Activated B cell treated with CpG ODN at 0.5 μM for 24 hours (primary cell): ENCODE measurements around the gene BRD9. TPM values are rescaled to one million over a fixed set of nuclear protein-coding genes. Genes with fewer than 3 reads are reported as not detected.
"Not testable (repeated sequence)": the region's sequence is repeated elsewhere in the genome, so short reads cannot be mapped to it uniquely, and the experiment has no call there.

Source experiments
- ATAC-seq: fragments of 200-7000 bp; cut with Tn5 transposase; one replicate; pipeline ENCODE4 v1.10.0; 2021; ENCODE audit warnings: low read depth, mild to moderate bottlenecking, moderate library complexity
- CTCF ChIA-PET: fragments of 350-600 bp; sonication (Branson Sonifier 250); formaldehyde crosslinking; loops from one replicate; lab custom pipeline; 2021; ENCODE audit warnings: antibody characterized with exemption; lab: Charles Lee
- POLR2A ChIA-PET: fragments of 350-600 bp; sonication (Branson Sonifier 250); formaldehyde crosslinking; loops from one replicate; lab custom pipeline; 2021; ENCODE audit warnings: antibody characterized with exemption; lab: Charles Lee
- DNase-seq: peaks from one replicate; pipeline ENCODE4 v3.0.0; 2022
- H3K27ac Mint-ChIP-seq: one replicate; pipeline ENCODE4 v1.8.0; 2020; ENCODE audit warnings: mixed read lengths
- H3K27me3 Mint-ChIP-seq: one replicate; pipeline ENCODE4 v1.8.0; 2021; ENCODE audit warnings: mixed read lengths
- H3K36me3 Mint-ChIP-seq: one replicate; pipeline ENCODE4 v1.8.0; 2021; ENCODE audit warnings: low read depth, mixed read lengths
- H3K4me1 Mint-ChIP-seq: one replicate; pipeline ENCODE4 v1.8.0; 2021; ENCODE audit warnings: mixed read lengths
- H3K4me3 Mint-ChIP-seq: one replicate; pipeline ENCODE4 v1.8.0; 2020; ENCODE audit warnings: mild to moderate bottlenecking, mixed read lengths
- H3K9me3 Mint-ChIP-seq: one replicate; pipeline ENCODE4 v1.8.0; 2020; ENCODE audit warnings: mixed read lengths
- CTCF ChIP-seq: fragments of 200-600 bp; IDR thresholded peaks from one replicate; pipeline ENCODE4 v1.8.0; 2022; ENCODE audit warnings: antibody characterized with exemption, mild to moderate bottlenecking
- intact Hi-C: fragments of 100-400 bp; cut with micrococcal nuclease; formaldehyde crosslinking; loops from one replicate; pipeline ENCODE4 v1.15.1; 2024
- total RNA-seq: library from RNA; stranded (reverse); gene quantifications from 2 replicates; pipeline ENCODE4 v1.2.3, GENCODE V29; 2022

The BRD9 gene
- total RNA-seq, 1 donor from 2014 or later = 67.8 TPM

GRCh38 chr5:915946-916345 is 23.3 kb upstream of the BRD9 start:
- peaks cover 1% of the 10 kb centered on the region for H3K36me3 Mint-ChIP-seq
- H3K9me3 Mint-ChIP-seq = no peaks in the 10 kb centered on the region
- ATAC-seq (no peak), DNase-seq (no peak)
- H3K27me3 Mint-ChIP-seq = no peaks in the 10 kb centered on the region
- H3K4me1 Mint-ChIP-seq = no peaks in the 10 kb centered on the region
- CTCF ChIA-PET = interaction anchor here (1.3 kb wide), 1 partner anchor 252 kb away, joined by 5 read pairs; no protein-coding TSS in a partner anchor
- POLR2A ChIA-PET = no interaction called here
- H3K4me3 Mint-ChIP-seq = no peak overlapping the region
- TF ChIP-seq CTCF = no peak
- intact Hi-C loops = no loop called here
- no peak overlapping the region for H3K27ac Mint-ChIP-seq

GRCh38 chr5:915346-915745 is 22.7 kb upstream of the BRD9 start:
- H3K9me3 Mint-ChIP-seq, H3K27me3 Mint-ChIP-seq, POLR2A ChIA-PET, intact Hi-C loops, H3K4me3 Mint-ChIP-seq, H3K36me3 Mint-ChIP-seq, CTCF ChIA-PET, H3K27ac Mint-ChIP-seq, H3K4me1 Mint-ChIP-seq, DNase-seq, ATAC-seq: not testable (repeated sequence)

GRCh38 chr5:914612-915011 is 22.0 kb upstream of the BRD9 start:
- H3K27me3 Mint-ChIP-seq = no peaks in the 10 kb centered on the region
- ChIA-PET CTCF (no interaction called here), POLR2A (no interaction called here)
- H3K27ac Mint-ChIP-seq = no peak overlapping the region
- no peaks in the 10 kb centered on the region for H3K4me1 Mint-ChIP-seq
- intact Hi-C loops = no loop called here
- DNase-seq = no peak
- peaks cover 1% of the 10 kb centered on the region for H3K36me3 Mint-ChIP-seq
- no peaks in the 10 kb centered on the region for H3K9me3 Mint-ChIP-seq
- ATAC-seq = no peak
- no peak overlapping the region for H3K4me3 Mint-ChIP-seq
- TF ChIP-seq CTCF = no peak

- ChIA-PET POLR2A (no interaction called here), CTCF (no interaction called here)
- Mint-ChIP-seq H3K4me1 (no peaks in the 10 kb centered on the region), H3K36me3 (peaks cover 1% of the 10 kb centered on the region), H3K4me3 (no peak overlapping the region), H3K27ac (no peak overlapping the region), H3K9me3 (no peaks in the 10 kb centered on the region), H3K27me3 (no peaks in the 10 kb centered on the region)
- DNase-seq = no peak
- no peak for ATAC-seq
- TF ChIP-seq CTCF = no peak
- intact Hi-C loops = no loop called here
Measured at GRCh38 chr5:914174-914573, 21.6 kb upstream of the BRD9 start.

- TF ChIP-seq CTCF = no peak
- no peaks in the 10 kb centered on the region for H3K4me1 Mint-ChIP-seq
- intact Hi-C loops = no loop called here
- H3K9me3 Mint-ChIP-seq = no peaks in the 10 kb centered on the region
- no peak overlapping the region for H3K27ac Mint-ChIP-seq
- ATAC-seq (peak; percentile 50), DNase-seq (no peak)
- no peaks in the 10 kb centered on the region for H3K27me3 Mint-ChIP-seq
- ChIA-PET POLR2A (no interaction called here), CTCF (interaction anchor here (0.8 kb wide), 1 partner anchor 733 kb away, joined by 3 read pairs; no protein-coding TSS in a partner anchor)
- H3K36me3 Mint-ChIP-seq = peaks cover 1% of the 10 kb centered on the region
- H3K4me3 Mint-ChIP-seq = no peak overlapping the region
Measured at GRCh38 chr5:912280-913091, 19.9 kb upstream of the BRD9 start.
